ENCODE data around the gene MEPCE.

- TF ChIP-seq U2AF2 (optimal IDR thresholded peaks at IDR 0.05; ENCODE audit: low read depth, low read length) (no peak), STAT6 (CRISPR knock-in tag; IDR thresholded peaks at IDR 0.05) (no peak), E2F1 (CRISPR knock-in tag; IDR thresholded peaks at IDR 0.05) (no peak)
These were observed 51.8 kb downstream of the MEPCE start for GRCh38 chr7:100481466-100481865.
